Cardiac fibroblast (primary cell): ENCODE measurements around the gene LMX1A.

ENCODE experiments used
- DNase-seq, 2 donors: peaks; one replicate each; pipeline versions ENCODE4 v3.0.0 to v3.0.0-alpha.2; 2010; ENCODE audit warnings: low read depth in 2 of 2
- H3K4me3 ChIP-seq, 2 donors: replicated peaks in 1 of 2; 1 replicate in 1 of 2; 2 replicates in 1 of 2; pipeline ENCODE4 v1.5.1; 2011; ENCODE audit warnings: low read depth in 2 of 2, low read length in 2 of 2, mild to moderate bottlenecking in 2 of 2, moderate library complexity in 1 of 2
- CTCF ChIP-seq: IDR thresholded peaks from one replicate; pipeline ENCODE4 v1.5.1; 2011; ENCODE audit warnings: low read depth, mild to moderate bottlenecking, low read length, inconsistent platforms

Gene LMX1A

GRCh38 chr1:165240492-165240891, 116.0 kb downstream of the LMX1A start:
- no peak for TF ChIP-seq CTCF
- no peak overlapping the region for H3K4me3 ChIP-seq
- DNase-seq: no peak

- DNase-seq: no peak
- H3K4me3 ChIP-seq: no peak overlapping the region
- TF ChIP-seq CTCF: no peak
Observed at GRCh38 chr1:165239873-165240272, 116.6 kb downstream of the LMX1A start.

GRCh38 chr1:165235777-165236291, 120.7 kb downstream of the LMX1A start:
- no peak for TF ChIP-seq CTCF
- H3K4me3 ChIP-seq: no peak overlapping the region
- no peak for DNase-seq

- no peak for DNase-seq
- TF ChIP-seq CTCF: no peak
- no peak overlapping the region for H3K4me3 ChIP-seq
Observed at GRCh38 chr1:165235155-165235776, 121.2 kb downstream of the LMX1A start.

GRCh38 chr1:165234149-165234548, 122.4 kb downstream of the LMX1A start:
- no peak for TF ChIP-seq CTCF
- no peak for DNase-seq
- H3K4me3 ChIP-seq: no peak overlapping the region

- peak; percentile 2 for DNase-seq
- TF ChIP-seq CTCF: no peak
- no peak overlapping the region for H3K4me3 ChIP-seq
Observed at GRCh38 chr1:165228676-165229075, 127.8 kb downstream of the LMX1A start.

GRCh38 chr1:165228111-165228655, 128.3 kb downstream of the LMX1A start:
- no peak overlapping the region for H3K4me3 ChIP-seq
- no peak for DNase-seq
- no peak for TF ChIP-seq CTCF
